HCT116 (cell line): ENCODE data around the gene DDX39A. TPM values are rescaled to one million over a fixed set of nuclear protein-coding genes. Genes with fewer than 3 reads are reported as not detected.
A peak's percentile ranks its signal among the peaks of the same experiment; 100 is the strongest.

Experiments
- ATAC-seq: fragments of 200-7000 bp; cut with Tn5 transposase; 2 replicates; pipeline ENCODE4 v1.9.1; 2020; ENCODE audit warnings: mild to moderate bottlenecking, moderate library complexity
- BruUV-seq: library from RNA; stranded (reverse); fragments of 400-500 nt; replicated peaks from 2 replicates; lab custom pipeline; 2021; lab: Mats Ljungman, UMichigan
- CTCF ChIA-PET: fragments of 300-600 bp; sonication (Branson Sonifier 250); formaldehyde crosslinking; loops from one replicate; lab custom pipeline; 2021; ENCODE audit warnings: antibody characterized with exemption; lab: Charles Lee
- POLR2A ChIA-PET: fragments of 300-600, 350-600 bp; sonication (Branson Sonifier 250); formaldehyde crosslinking; loops from one replicate; lab custom pipeline; 2021; ENCODE audit warnings: antibody characterized with exemption; lab: Charles Lee
- RAD21 ChIA-PET, 2 experiments: fragments of 300-600 bp; sonication (Branson Sonifier 250); formaldehyde crosslinking; loops; one replicate each; lab custom pipeline; 2023; ENCODE audit warnings: low total read pairs in 2 of 2; ENCODE audit not compliant: uncharacterized antibody in 2 of 2, unreplicated experiment in 2 of 2, low non-redundant PET in 1 of 2; lab: Charles Lee
- DNase-seq: peaks from one replicate; pipeline ENCODE4 v3.0.0-alpha.2; 2010; ENCODE audit warnings: low read depth, low spot score
- H2AFZ ChIP-seq: fragments of 200-600 bp; shearing (Covaris generic), sonication (generic); 2 replicates; pipeline ENCODE4 v1.6.1; 2017; ENCODE audit warnings: low read depth, mixed run types, mixed read lengths, antibody characterized with exemption, low read length; ENCODE audit not compliant: poor library complexity, severe bottlenecking
- H3K27ac ChIP-seq: 2 replicates; pipeline ENCODE4 v1.5.1; 2012; ENCODE audit warnings: low read depth, low read length
- H3K27me3 ChIP-seq: fragments of 200-600 bp; sonication (generic); 2 replicates; pipeline ENCODE4 v1.6.1; 2016; ENCODE audit warnings: mixed run types, low read length, mixed read lengths; ENCODE audit not compliant: insufficient read depth
- H3K36me3 ChIP-seq, 2 experiments: fragments of 200-500 bp in 1 of 2; fragments of 200-600 bp in 1 of 2; sonication (Bioruptor generic) in 1 of 2; sonication (generic) in 1 of 2; 2 replicates each; pipeline versions ENCODE4 v1.5.1 to v1.6.1; 2014 to 2016; ENCODE audit warnings: low read length in 2 of 2, inconsistent platforms in 1 of 2, mixed read lengths in 1 of 2, mixed run types in 1 of 2; ENCODE audit not compliant: insufficient read depth in 2 of 2, control insufficient read depth in 1 of 2
- H3K4me1 ChIP-seq, 2 experiments: fragments of 200-600 bp in 1 of 2; sonication (generic) in 1 of 2; 2 replicates each; pipeline versions ENCODE4 v1.5.1 to v1.6.1; 2012 to 2017; ENCODE audit warnings: low read length in 2 of 2, inconsistent platforms in 1 of 2, mild to moderate bottlenecking in 1 of 2, mixed read lengths in 1 of 2, mixed run types in 1 of 2, moderate library complexity in 1 of 2; ENCODE audit not compliant: insufficient read depth in 2 of 2, control insufficient read depth in 1 of 2
- H3K4me2 ChIP-seq: fragments of 200-600 bp; sonication (generic); 2 replicates; pipeline ENCODE4 v1.6.1; 2017; ENCODE audit warnings: mixed run types, low read length, mixed read lengths
- H3K4me3 ChIP-seq, 2 experiments: fragments of 200-600 bp in 1 of 2; sonication (generic) in 1 of 2; replicated peaks in 1 of 2; 2 replicates each; pipeline ENCODE4 v1.5.1; 2011 to 2016; ENCODE audit warnings: low read length in 2 of 2, control low read depth in 1 of 2, low read depth in 1 of 2, mild to moderate bottlenecking in 1 of 2, mixed read lengths in 1 of 2, mixed run types in 1 of 2
- H3K79me2 ChIP-seq: fragments of 200-600 bp; sonication (generic); 2 replicates; pipeline ENCODE4 v1.6.1; 2017; ENCODE audit warnings: mild to moderate bottlenecking, mixed run types, low read length, moderate library complexity, mixed read lengths; ENCODE audit not compliant: insufficient read depth
- H3K9ac ChIP-seq: fragments of 200-600 bp; sonication (generic); 2 replicates; pipeline ENCODE4 v1.6.1; 2016; ENCODE audit warnings: low read length, mixed read lengths
- H3K9me2 ChIP-seq: fragments of 200-600 bp; sonication (generic), shearing (Covaris generic); 2 replicates; pipeline ENCODE4 v1.6.1; 2017; ENCODE audit warnings: mixed run types, mild to moderate bottlenecking, moderate library complexity; ENCODE audit not compliant: insufficient read depth
- H3K9me3 ChIP-seq, 2 experiments: fragments of 200-500 bp in 1 of 2; fragments of 200-600 bp in 1 of 2; sonication (Bioruptor generic) in 1 of 2; sonication (generic) in 1 of 2; 2 replicates each; pipeline ENCODE4 v1.6.1; 2014 to 2017; ENCODE audit warnings: low read length in 2 of 2, mixed read lengths in 2 of 2, inconsistent platforms in 1 of 2, low read depth in 1 of 2, mild to moderate bottlenecking in 1 of 2, mixed run types in 1 of 2, moderate library complexity in 1 of 2; ENCODE audit not compliant: control insufficient read depth in 1 of 2, insufficient read depth in 1 of 2
- H4K20me1 ChIP-seq: fragments of 200-600 bp; sonication (generic), shearing (Covaris generic); 2 replicates; pipeline ENCODE4 v1.6.1; 2017; ENCODE audit warnings: mixed run types, mild to moderate bottlenecking, moderate library complexity; ENCODE audit not compliant: insufficient read depth
- CBX3 ChIP-seq: IDR thresholded peaks from 2 replicates; pipeline ENCODE4 v1.6.1; 2012; ENCODE audit warnings: low read depth
- EGR1 ChIP-seq: IDR thresholded peaks from 2 replicates; pipeline ENCODE4 v1.6.1; 2012; ENCODE audit warnings: low read depth
- ELF1 ChIP-seq: IDR thresholded peaks from 2 replicates; pipeline ENCODE4 v1.6.1; 2012; ENCODE audit warnings: low read depth, borderline replicate concordance
- EZH2 ChIP-seq: fragments of 200-600 bp; sonication (generic); IDR thresholded peaks from 2 replicates; pipeline ENCODE4 v1.6.1; 2017; ENCODE audit warnings: antibody characterized with exemption, mixed run types
- EZH2phosphoT487 ChIP-seq: fragments of 200-600 bp; IDR thresholded peaks from 2 replicates; pipeline ENCODE4 v1.6.1; 2018; ENCODE audit warnings: antibody characterized with exemption, borderline replicate concordance
- JUND ChIP-seq: IDR thresholded peaks from 2 replicates; pipeline ENCODE4 v1.6.1; 2012
- POLR2A ChIP-seq: IDR thresholded peaks from 2 replicates; pipeline ENCODE4 v1.7.0; 2011; ENCODE audit warnings: borderline replicate concordance; ENCODE audit not compliant: insufficient read depth, insufficient read length; ENCODE audit errors: extremely low read depth
- POLR2AphosphoS5 ChIP-seq: IDR thresholded peaks from 2 replicates; pipeline ENCODE4 v1.6.1; 2011; ENCODE audit warnings: mild to moderate bottlenecking, low read depth, low read length, moderate library complexity
- RAD21 ChIP-seq: IDR thresholded peaks from 2 replicates; pipeline ENCODE4 v1.6.1; 2012; ENCODE audit warnings: low read depth, mild to moderate bottlenecking
- SIN3A ChIP-seq: IDR thresholded peaks from 2 replicates; pipeline ENCODE4 v1.6.1; 2012; ENCODE audit warnings: low read depth
- SP1 ChIP-seq: IDR thresholded peaks from 2 replicates; pipeline ENCODE4 v1.6.1; 2012; ENCODE audit warnings: low read depth
- SRF ChIP-seq: IDR thresholded peaks from 2 replicates; pipeline ENCODE4 v1.6.1; 2012; ENCODE audit warnings: low read depth
- TCF7L2 ChIP-seq: IDR thresholded peaks from 2 replicates; pipeline ENCODE4 v1.7.0; 2011; ENCODE audit warnings: borderline replicate concordance, inconsistent platforms; ENCODE audit not compliant: insufficient read depth, insufficient read length; ENCODE audit errors: extremely low read depth
- YY1 ChIP-seq: IDR thresholded peaks from 2 replicates; pipeline ENCODE4 v1.6.1; 2011; ENCODE audit warnings: low read length, low read depth, moderate library complexity, mild to moderate bottlenecking; ENCODE audit not compliant: insufficient replicate concordance; ENCODE audit errors: extremely low read depth
- ZBTB33 ChIP-seq: IDR thresholded peaks from 2 replicates; pipeline ENCODE4 v1.6.1; 2011; ENCODE audit warnings: mild to moderate bottlenecking, low read length, moderate library complexity; ENCODE audit not compliant: insufficient replicate concordance; ENCODE audit errors: extremely low read depth
- ZFX ChIP-seq: fragments of 450-650 bp; IDR thresholded peaks from 2 replicates; pipeline ENCODE4 v1.6.1; 2017
- ZNF274 ChIP-seq: fragments of 200-500 bp; sonication (Bioruptor generic); IDR thresholded peaks from 2 replicates; pipeline ENCODE4 v1.6.1; 2014; ENCODE audit warnings: mild to moderate bottlenecking, low read depth, low read length, inconsistent platforms
- intact Hi-C: fragments of 100-400 bp; cut with micrococcal nuclease; formaldehyde crosslinking; loops from 2 replicates; pipeline ENCODE4 v1.10.0; 2022
- total RNA-seq: library from RNA; stranded (reverse); gene quantifications from one replicate; pipeline ENCODE4 v1.2.1, GENCODE V29; 2021; ENCODE audit not compliant: unreplicated experiment
- TF ChIP-seq, protein P1 (sequence below), 3 experiments: fragments of 200-600 bp in 1 of 3; sonication (generic) in 1 of 3; IDR thresholded peaks in 2 of 3; conservative IDR thresholded peaks in 1 of 3; 2 replicates each; pipeline ENCODE4 v1.5.1; 2012 to 2017; ENCODE audit warnings: low read depth in 2 of 3, low read length in 2 of 3, antibody characterized with exemption in 1 of 3, borderline replicate concordance in 1 of 3, control low read depth in 1 of 3, mild to moderate bottlenecking in 1 of 3, mixed read lengths in 1 of 3, mixed run types in 1 of 3, moderate library complexity in 1 of 3; ENCODE audit not compliant: insufficient read depth in 1 of 3
- TF ChIP-seq, protein P2 (sequence below): IDR thresholded peaks from 2 replicates; pipeline ENCODE4 v1.6.1; 2012
- TF ChIP-seq, protein P3 (sequence below): IDR thresholded peaks from 2 replicates; pipeline ENCODE4 v1.6.1; 2012

The DDX39A gene
- total RNA-seq, 1 experiment from 2014 or later: 152 TPM

DNA sequence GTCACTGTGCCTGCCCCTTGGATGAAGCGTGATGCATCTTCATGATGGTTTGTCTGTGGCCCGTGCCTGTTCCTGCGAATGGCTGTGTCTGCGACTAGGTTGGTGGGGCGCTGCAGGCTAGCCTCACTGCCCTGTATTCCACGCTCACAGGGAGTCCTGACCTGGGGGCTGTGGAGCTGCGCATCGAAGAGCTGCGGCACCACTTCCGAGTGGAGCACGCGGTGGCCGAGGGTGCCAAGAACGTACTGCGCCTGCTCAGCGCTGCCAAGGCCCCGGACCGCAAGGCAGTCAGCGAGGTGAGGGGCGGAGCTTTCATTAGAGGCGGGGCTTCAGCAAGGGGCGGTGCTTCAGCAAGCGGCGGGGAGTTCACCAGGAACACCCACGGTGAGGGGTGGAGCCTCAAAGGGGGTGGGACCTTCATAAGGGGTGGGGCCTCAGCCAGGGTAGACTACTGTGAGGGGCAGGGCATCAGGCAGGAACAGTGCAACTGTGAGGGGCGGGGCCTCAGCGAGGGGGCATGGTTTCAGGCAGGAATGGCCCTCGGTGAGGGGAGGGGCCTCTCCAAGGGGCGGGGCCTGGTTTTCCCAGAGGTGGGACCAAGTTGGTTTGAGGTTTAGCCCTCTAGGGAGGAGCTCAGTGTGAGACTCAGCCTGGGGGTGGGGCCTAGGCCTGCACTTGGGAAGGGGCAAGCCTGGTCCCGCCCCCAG is 31.2 kb upstream of the DDX39A start:
- H3K9me2 ChIP-seq: no peaks in the 10 kb centered on the region
- POLR2A ChIA-PET: interaction anchor here (1.5 kb wide), 1 partner anchor 12 kb away, joined by 5 read pairs; no protein-coding TSS in a partner anchor
- peaks cover 0 to 24% of the 10 kb centered on the region in 2 experiments; a peak in 2 of 4 replicates for H3K4me1 ChIP-seq
- RAD21 ChIA-PET: interaction anchor here in 1 of 2 experiments (1.0 kb wide), 1 partner anchor 12 kb away, joined by 3 read pairs; no protein-coding TSS in a partner anchor
- no peak overlapping the region for H3K4me3 ChIP-seq
- no peaks in the 10 kb centered on the region for H3K27me3 ChIP-seq
- H3K27ac ChIP-seq: no peak overlapping the region
- CTCF ChIA-PET: interaction anchor here (1.0 kb wide), 1 partner anchor 314 kb away, joined by 4 read pairs; the partner anchor contains the start of gene ASF1B
- TF ChIP-seq ZFX: no peak
- TF ChIP-seq, protein P1, sequence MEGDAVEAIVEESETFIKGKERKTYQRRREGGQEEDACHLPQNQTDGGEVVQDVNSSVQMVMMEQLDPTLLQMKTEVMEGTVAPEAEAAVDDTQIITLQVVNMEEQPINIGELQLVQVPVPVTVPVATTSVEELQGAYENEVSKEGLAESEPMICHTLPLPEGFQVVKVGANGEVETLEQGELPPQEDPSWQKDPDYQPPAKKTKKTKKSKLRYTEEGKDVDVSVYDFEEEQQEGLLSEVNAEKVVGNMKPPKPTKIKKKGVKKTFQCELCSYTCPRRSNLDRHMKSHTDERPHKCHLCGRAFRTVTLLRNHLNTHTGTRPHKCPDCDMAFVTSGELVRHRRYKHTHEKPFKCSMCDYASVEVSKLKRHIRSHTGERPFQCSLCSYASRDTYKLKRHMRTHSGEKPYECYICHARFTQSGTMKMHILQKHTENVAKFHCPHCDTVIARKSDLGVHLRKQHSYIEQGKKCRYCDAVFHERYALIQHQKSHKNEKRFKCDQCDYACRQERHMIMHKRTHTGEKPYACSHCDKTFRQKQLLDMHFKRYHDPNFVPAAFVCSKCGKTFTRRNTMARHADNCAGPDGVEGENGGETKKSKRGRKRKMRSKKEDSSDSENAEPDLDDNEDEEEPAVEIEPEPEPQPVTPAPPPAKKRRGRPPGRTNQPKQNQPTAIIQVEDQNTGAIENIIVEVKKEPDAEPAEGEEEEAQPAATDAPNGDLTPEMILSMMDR (IDR thresholded peaks at IDR 0.05 in 2 of 3, conservative IDR thresholded peaks at IDR 0.05 in 1 of 3; ENCODE audit: borderline replicate concordance in 1 of 3, insufficient read depth in 1 of 3, low read depth in 2 of 3, low read length in 2 of 3): no peak
- TF ChIP-seq SIN3A: no peak
- TF ChIP-seq EZH2: no peak
- TF ChIP-seq ZNF274: no peak
- TF ChIP-seq, protein P2, sequence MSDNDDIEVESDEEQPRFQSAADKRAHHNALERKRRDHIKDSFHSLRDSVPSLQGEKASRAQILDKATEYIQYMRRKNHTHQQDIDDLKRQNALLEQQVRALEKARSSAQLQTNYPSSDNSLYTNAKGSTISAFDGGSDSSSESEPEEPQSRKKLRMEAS: no peak
- no peak for TF ChIP-seq ELF1
- TF ChIP-seq SRF: no peak
- TF ChIP-seq CBX3: no peak
- no peak for TF ChIP-seq JUND
- TF ChIP-seq EZH2phosphoT487: no peak
- no peak for TF ChIP-seq SP1
- TF ChIP-seq POLR2AphosphoS5: no peak
- TF ChIP-seq YY1: no peak
- TF ChIP-seq RAD21: no peak
- TF ChIP-seq, protein P3, sequence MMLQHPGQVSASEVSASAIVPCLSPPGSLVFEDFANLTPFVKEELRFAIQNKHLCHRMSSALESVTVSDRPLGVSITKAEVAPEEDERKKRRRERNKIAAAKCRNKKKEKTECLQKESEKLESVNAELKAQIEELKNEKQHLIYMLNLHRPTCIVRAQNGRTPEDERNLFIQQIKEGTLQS: no peak
- no peak for TF ChIP-seq EGR1
- TF ChIP-seq TCF7L2: no peak
- TF ChIP-seq POLR2A: no peak
- TF ChIP-seq ZBTB33: no peak
- H3K4me2 ChIP-seq: no peak overlapping the region
- BruUV-seq: no TSS peak
- no peaks in the 10 kb centered on the region; the same call in 1 of the 2 replicates for H3K79me2 ChIP-seq
- peak; percentile 98 for ATAC-seq
- H2AFZ ChIP-seq: no peak overlapping the region
- H3K9me3 ChIP-seq: no peaks in the 10 kb centered on the region
- no peak overlapping the region for H3K9ac ChIP-seq
- no peaks in the 10 kb centered on the region for H4K20me1 ChIP-seq
- intact Hi-C loops: no loop called here
- peak; percentile 87 for DNase-seq
- peaks cover 22 to 39% of the 10 kb centered on the region in 2 experiments; a peak in 3 of 4 replicates for H3K36me3 ChIP-seq
